GM12891 (cell line): Measurements from ENCODE around the gene PGLYRP1.

Experiments
- POLR2A ChIP-seq: IDR thresholded peaks from 2 replicates; pipeline ENCODE4 v1.6.1; 2011; ENCODE audit warnings: low read depth, low read length, control low read depth
- SPI1 ChIP-seq: IDR thresholded peaks from 2 replicates; pipeline ENCODE4 v1.6.1; 2011; ENCODE audit warnings: low read depth, low read length, control low read depth
- TAF1 ChIP-seq: IDR thresholded peaks from 2 replicates; pipeline ENCODE4 v1.6.1; 2011; ENCODE audit warnings: low read depth, low read length, control low read depth

GRCh38 chr19:46023311-46023779, 492 bp upstream of the PGLYRP1 start:
- TF ChIP-seq TAF1 = no peak
- TF ChIP-seq POLR2A = no peak
- no peak for TF ChIP-seq SPI1
